Measurements from ENCODE around the gene CHMP4B.
A peak's percentile ranks its signal among the peaks of the same experiment; 100 is the strongest.

Gene CHMP4B

GRCh38 chr20:33869283-33869682 is 58.1 kb downstream of the CHMP4B start:
- no peak overlapping the region for H3K4me3 ChIP-seq (ENCODE audit: low read depth, low read length)
- TF ChIP-seq, protein P1, sequence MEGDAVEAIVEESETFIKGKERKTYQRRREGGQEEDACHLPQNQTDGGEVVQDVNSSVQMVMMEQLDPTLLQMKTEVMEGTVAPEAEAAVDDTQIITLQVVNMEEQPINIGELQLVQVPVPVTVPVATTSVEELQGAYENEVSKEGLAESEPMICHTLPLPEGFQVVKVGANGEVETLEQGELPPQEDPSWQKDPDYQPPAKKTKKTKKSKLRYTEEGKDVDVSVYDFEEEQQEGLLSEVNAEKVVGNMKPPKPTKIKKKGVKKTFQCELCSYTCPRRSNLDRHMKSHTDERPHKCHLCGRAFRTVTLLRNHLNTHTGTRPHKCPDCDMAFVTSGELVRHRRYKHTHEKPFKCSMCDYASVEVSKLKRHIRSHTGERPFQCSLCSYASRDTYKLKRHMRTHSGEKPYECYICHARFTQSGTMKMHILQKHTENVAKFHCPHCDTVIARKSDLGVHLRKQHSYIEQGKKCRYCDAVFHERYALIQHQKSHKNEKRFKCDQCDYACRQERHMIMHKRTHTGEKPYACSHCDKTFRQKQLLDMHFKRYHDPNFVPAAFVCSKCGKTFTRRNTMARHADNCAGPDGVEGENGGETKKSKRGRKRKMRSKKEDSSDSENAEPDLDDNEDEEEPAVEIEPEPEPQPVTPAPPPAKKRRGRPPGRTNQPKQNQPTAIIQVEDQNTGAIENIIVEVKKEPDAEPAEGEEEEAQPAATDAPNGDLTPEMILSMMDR (IDR thresholded peaks at IDR 0.05; ENCODE audit: low read depth, low read length), result no peak

DNA sequence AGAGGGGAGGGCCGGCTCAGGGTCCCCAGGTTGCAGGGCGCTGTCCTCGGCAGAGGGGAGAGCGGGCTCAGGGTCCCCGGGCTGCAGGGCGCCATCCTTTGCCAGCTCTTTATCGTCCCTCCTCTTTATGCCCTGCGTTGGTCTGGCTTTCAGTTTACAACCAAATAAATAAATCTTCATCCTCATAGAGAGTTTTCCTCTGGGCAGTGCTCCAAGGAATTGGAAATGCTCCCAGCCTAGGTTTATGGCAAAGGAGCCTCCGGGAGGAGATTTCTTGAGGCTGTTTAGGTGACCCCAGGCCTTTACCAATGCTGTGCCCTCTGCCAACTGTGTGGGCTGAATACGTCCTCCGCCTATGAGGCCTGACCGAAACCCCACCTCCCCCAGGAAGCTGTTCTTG is 60.2 kb downstream of the CHMP4B start:
- H3K4me3 ChIP-seq (ENCODE audit: low read depth, low read length), result peak overlapping the region; percentile 20; the same call in 1 of the 2 replicates
- TF ChIP-seq, protein P1 (IDR thresholded peaks at IDR 0.05; ENCODE audit: low read depth, low read length), result no peak

GRCh38 chr20:33874129-33874528 is 63.0 kb downstream of the CHMP4B start:
- TF ChIP-seq, protein P1 (IDR thresholded peaks at IDR 0.05; ENCODE audit: low read depth, low read length), result no peak
- H3K4me3 ChIP-seq (ENCODE audit: low read depth, low read length), result no peak overlapping the region

DNA sequence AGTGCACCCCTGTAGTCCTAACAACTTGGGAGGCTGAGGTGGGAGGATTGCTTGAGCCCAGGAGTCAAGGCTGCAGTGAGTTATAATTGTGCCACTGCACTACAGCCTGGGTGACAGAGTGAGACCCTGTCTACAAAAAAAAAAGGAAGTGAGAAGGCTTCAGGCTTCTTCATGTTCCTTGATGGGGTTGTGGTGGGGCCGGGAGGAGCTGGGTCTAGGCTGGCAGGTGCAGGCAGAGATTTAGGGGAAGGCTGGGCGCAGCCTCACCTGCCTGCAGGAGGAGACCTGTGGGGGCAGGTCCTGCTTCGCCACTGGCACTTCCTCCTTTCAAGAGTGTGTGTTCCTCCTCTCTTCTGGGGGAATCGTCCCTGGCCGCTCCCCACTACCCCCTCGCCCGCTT is 63.9 kb downstream of the CHMP4B start:
- no peak overlapping the region for H3K4me3 ChIP-seq (ENCODE audit: low read depth, low read length)
- TF ChIP-seq, protein P1 (IDR thresholded peaks at IDR 0.05; ENCODE audit: low read depth, low read length), result no peak

GRCh38 chr20:33875534-33876026 is 64.4 kb downstream of the CHMP4B start:
- TF ChIP-seq, protein P1 (IDR thresholded peaks at IDR 0.05; ENCODE audit: low read depth, low read length), result no peak
- no peak overlapping the region for H3K4me3 ChIP-seq (ENCODE audit: low read depth, low read length)

GRCh38 chr20:33878583-33878982 is 67.4 kb downstream of the CHMP4B start:
- TF ChIP-seq, protein P1 (IDR thresholded peaks at IDR 0.05; ENCODE audit: low read depth, low read length), result no peak
- no peak overlapping the region for H3K4me3 ChIP-seq (ENCODE audit: low read depth, low read length)

DNA sequence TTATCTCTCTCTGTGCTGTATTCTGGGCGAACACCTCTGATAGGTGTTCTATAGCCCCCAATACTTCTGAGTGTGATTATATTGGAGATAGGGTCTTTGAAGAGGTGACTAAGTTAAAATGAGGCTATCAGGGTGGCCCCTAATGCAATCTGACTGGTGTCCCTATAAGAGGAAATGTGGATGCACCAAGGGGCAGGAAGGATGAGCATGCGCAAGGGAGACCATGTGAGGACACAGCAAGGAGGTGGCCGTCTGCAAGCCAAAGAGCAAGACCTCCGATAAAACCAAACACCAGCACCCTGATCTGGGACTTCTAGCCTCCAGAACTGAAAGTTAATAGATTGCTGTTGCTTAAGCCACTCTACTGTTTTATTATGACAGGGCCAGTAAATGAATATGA is 69.2 kb downstream of the CHMP4B start:
- TF ChIP-seq, protein P1 (IDR thresholded peaks at IDR 0.05; ENCODE audit: low read depth, low read length), result no peak
- no peak overlapping the region for H3K4me3 ChIP-seq (ENCODE audit: low read depth, low read length)
